ENCODE data around the gene BCAT1.
A peak's percentile ranks its signal among the peaks of the same experiment; 100 is the strongest.

Gene BCAT1

DNA sequence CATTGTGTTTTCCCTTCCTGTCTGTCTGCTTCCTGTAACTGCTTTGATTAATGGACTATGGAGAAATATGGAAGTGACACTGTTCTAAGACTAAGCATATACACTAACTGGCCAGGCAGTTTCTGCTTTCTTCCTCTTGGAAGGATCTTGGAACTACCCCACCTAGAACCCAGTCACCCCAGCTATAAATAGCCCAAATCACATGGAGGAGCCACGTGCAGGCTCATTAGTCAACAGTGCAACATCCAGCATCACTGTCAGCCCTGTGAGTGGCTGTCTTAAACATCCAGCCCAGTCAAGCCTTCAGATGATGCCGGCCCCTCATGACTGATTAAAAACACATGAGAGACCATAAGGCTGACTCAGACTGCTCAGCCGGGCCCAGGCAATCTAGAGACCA is 39.2 kb downstream of the BCAT1 start:
- H3K27me3 ChIP-seq (ENCODE audit: insufficient read depth, poor library complexity, severe bottlenecking): no peaks in the 10 kb centered on the region
- no peak overlapping the region for H3K4me3 ChIP-seq (ENCODE audit: severe bottlenecking)
- TF ChIP-seq, protein P1, sequence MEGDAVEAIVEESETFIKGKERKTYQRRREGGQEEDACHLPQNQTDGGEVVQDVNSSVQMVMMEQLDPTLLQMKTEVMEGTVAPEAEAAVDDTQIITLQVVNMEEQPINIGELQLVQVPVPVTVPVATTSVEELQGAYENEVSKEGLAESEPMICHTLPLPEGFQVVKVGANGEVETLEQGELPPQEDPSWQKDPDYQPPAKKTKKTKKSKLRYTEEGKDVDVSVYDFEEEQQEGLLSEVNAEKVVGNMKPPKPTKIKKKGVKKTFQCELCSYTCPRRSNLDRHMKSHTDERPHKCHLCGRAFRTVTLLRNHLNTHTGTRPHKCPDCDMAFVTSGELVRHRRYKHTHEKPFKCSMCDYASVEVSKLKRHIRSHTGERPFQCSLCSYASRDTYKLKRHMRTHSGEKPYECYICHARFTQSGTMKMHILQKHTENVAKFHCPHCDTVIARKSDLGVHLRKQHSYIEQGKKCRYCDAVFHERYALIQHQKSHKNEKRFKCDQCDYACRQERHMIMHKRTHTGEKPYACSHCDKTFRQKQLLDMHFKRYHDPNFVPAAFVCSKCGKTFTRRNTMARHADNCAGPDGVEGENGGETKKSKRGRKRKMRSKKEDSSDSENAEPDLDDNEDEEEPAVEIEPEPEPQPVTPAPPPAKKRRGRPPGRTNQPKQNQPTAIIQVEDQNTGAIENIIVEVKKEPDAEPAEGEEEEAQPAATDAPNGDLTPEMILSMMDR (IDR thresholded peaks at IDR 0.05; ENCODE audit: poor library complexity, severe bottlenecking): no peak
- no peaks in the 10 kb centered on the region for H3K36me3 ChIP-seq (ENCODE audit: low read depth)
- no peak for DNase-seq (ENCODE audit: low spot score)
- H3K27ac ChIP-seq (ENCODE audit: poor library complexity, severe bottlenecking): no peak overlapping the region
- ATAC-seq (ENCODE audit: low read depth): peak; percentile 36; the same call in 2 of the 3 replicates
- H3K4me1 ChIP-seq (ENCODE audit: insufficient read depth, poor library complexity, severe bottlenecking): no peaks in the 10 kb centered on the region
- no peaks in the 10 kb centered on the region for H3K9me3 ChIP-seq (ENCODE audit: severe bottlenecking)

- Histone ChIP-seq H3K36me3 (ENCODE audit: low read depth) (no peaks in the 10 kb centered on the region), H3K4me3 (ENCODE audit: severe bottlenecking) (no peak overlapping the region), H3K4me1 (ENCODE audit: insufficient read depth, poor library complexity, severe bottlenecking) (no peaks in the 10 kb centered on the region), H3K27ac (ENCODE audit: poor library complexity, severe bottlenecking) (no peak overlapping the region), H3K27me3 (ENCODE audit: insufficient read depth, poor library complexity, severe bottlenecking) (no peaks in the 10 kb centered on the region), H3K9me3 (ENCODE audit: severe bottlenecking) (no peaks in the 10 kb centered on the region)
- ATAC-seq (ENCODE audit: low read depth): no peak
- TF ChIP-seq, protein P1 (IDR thresholded peaks at IDR 0.05; ENCODE audit: poor library complexity, severe bottlenecking): no peak
- DNase-seq (ENCODE audit: low spot score): no peak
Measured at GRCh38 chr12:24907464-24907863, 41.4 kb downstream of the BCAT1 start.

DNA sequence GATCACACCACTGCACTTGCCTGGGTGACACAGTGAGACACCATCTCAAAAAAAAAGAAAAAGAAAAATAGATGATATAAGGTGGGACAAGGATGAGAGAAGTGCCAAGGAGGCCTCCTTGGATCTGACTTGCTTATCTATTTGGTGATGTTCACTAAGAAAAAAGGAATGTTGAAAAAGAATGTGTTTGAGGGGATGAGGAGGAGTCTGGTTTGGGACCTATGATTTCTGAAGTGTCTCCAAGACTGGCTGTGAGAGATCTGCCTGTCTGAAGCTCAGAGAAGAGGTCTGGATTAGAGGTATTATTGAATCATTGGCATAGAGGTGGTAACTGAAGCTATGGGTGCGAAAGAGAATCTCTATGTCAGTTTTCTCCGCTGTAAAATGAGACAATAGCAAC is 42.8 kb downstream of the BCAT1 start:
- H3K9me3 ChIP-seq (ENCODE audit: severe bottlenecking): no peaks in the 10 kb centered on the region
- no peak overlapping the region for H3K27ac ChIP-seq (ENCODE audit: poor library complexity, severe bottlenecking)
- no peaks in the 10 kb centered on the region for H3K27me3 ChIP-seq (ENCODE audit: insufficient read depth, poor library complexity, severe bottlenecking)
- DNase-seq (ENCODE audit: low spot score) (no peak), ATAC-seq (ENCODE audit: low read depth) (no peak)
- H3K4me3 ChIP-seq (ENCODE audit: severe bottlenecking): no peak overlapping the region
- no peaks in the 10 kb centered on the region for H3K36me3 ChIP-seq (ENCODE audit: low read depth)
- TF ChIP-seq, protein P1 (IDR thresholded peaks at IDR 0.05; ENCODE audit: poor library complexity, severe bottlenecking): no peak
- H3K4me1 ChIP-seq (ENCODE audit: insufficient read depth, poor library complexity, severe bottlenecking): no peaks in the 10 kb centered on the region

GRCh38 chr12:24905431-24905830 is 43.5 kb downstream of the BCAT1 start:
- no peak overlapping the region for H3K27ac ChIP-seq (ENCODE audit: poor library complexity, severe bottlenecking)
- no peak for ATAC-seq (ENCODE audit: low read depth)
- H3K4me1 ChIP-seq (ENCODE audit: insufficient read depth, poor library complexity, severe bottlenecking): no peaks in the 10 kb centered on the region

DNA sequence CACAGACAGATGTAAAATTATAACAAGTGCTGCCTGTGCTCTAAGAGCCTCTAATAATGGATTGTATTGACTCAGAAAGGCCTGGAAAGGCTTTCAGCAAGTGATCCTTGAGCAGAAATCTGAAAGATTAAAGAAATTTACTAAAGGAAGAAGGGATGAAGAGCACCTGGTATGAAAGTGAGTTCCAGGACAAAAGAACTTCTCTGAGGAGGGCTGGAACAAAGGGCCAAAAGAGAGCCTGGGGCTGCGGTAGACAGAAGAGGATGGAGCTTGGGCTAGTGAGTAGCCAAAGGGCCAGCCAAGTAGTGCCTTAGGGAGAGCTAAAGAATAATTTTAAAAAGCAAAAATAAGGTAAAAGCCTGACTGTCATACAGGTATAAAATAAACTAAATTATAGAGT is 44.0 kb downstream of the BCAT1 start:
- TF ChIP-seq, protein P1 (IDR thresholded peaks at IDR 0.05; ENCODE audit: poor library complexity, severe bottlenecking): no peak
- ATAC-seq (ENCODE audit: low read depth) (no peak), DNase-seq (ENCODE audit: low spot score) (no peak)
- no peaks in the 10 kb centered on the region for H3K9me3 ChIP-seq (ENCODE audit: severe bottlenecking)
- H3K27me3 ChIP-seq (ENCODE audit: insufficient read depth, poor library complexity, severe bottlenecking): no peaks in the 10 kb centered on the region
- H3K4me3 ChIP-seq (ENCODE audit: severe bottlenecking): no peak overlapping the region
- H3K4me1 ChIP-seq (ENCODE audit: insufficient read depth, poor library complexity, severe bottlenecking): no peaks in the 10 kb centered on the region
- H3K36me3 ChIP-seq (ENCODE audit: low read depth): no peaks in the 10 kb centered on the region
- no peak overlapping the region for H3K27ac ChIP-seq (ENCODE audit: poor library complexity, severe bottlenecking)

More at GRCh38 chr12:24905431-24905830, 43.5 kb downstream of the BCAT1 start:
- no peak for DNase-seq (ENCODE audit: low spot score)
- H3K27me3 ChIP-seq (ENCODE audit: insufficient read depth, poor library complexity, severe bottlenecking): no peaks in the 10 kb centered on the region
- no peak overlapping the region for H3K4me3 ChIP-seq (ENCODE audit: severe bottlenecking)
- H3K36me3 ChIP-seq (ENCODE audit: low read depth): no peaks in the 10 kb centered on the region
- TF ChIP-seq, protein P1 (IDR thresholded peaks at IDR 0.05; ENCODE audit: poor library complexity, severe bottlenecking): no peak
- H3K9me3 ChIP-seq (ENCODE audit: severe bottlenecking): no peaks in the 10 kb centered on the region

Data from RWPE2 (cell line).